ENCODE data around the gene FGL2.

DNA sequence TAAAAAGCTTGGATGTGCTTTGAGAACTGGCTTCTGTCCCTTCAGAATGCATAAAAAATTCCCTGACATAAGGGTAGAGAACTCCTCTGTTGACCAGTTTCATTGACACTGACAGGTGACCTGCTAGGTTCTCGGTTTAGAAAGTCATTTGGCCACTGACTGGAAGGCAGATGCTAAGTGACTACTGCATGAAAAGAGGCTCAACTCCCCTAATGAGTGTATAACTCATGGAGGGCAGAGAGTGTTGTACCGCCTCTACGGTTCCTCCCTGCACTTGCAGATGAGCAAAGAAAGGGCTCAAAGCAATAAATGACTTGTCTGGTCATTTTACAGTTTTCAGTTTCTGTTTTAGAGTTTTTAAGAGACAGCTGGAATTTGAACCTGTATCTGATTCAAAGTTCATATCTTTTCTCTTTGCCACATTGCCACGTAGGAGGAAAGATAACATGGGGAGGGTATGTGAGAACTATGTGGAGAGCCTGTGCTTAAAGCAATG, 2.9 kb upstream of the FGL2 start:
- TF ChIP-seq, protein P1, sequence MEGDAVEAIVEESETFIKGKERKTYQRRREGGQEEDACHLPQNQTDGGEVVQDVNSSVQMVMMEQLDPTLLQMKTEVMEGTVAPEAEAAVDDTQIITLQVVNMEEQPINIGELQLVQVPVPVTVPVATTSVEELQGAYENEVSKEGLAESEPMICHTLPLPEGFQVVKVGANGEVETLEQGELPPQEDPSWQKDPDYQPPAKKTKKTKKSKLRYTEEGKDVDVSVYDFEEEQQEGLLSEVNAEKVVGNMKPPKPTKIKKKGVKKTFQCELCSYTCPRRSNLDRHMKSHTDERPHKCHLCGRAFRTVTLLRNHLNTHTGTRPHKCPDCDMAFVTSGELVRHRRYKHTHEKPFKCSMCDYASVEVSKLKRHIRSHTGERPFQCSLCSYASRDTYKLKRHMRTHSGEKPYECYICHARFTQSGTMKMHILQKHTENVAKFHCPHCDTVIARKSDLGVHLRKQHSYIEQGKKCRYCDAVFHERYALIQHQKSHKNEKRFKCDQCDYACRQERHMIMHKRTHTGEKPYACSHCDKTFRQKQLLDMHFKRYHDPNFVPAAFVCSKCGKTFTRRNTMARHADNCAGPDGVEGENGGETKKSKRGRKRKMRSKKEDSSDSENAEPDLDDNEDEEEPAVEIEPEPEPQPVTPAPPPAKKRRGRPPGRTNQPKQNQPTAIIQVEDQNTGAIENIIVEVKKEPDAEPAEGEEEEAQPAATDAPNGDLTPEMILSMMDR (conservative IDR thresholded peaks at IDR 0.05 in 1 of 2, IDR thresholded peaks at IDR 0.05 in 1 of 2; ENCODE audit: extremely low read depth in 1 of 2, insufficient read depth in 1 of 2, low read depth in 1 of 2, low read length in 2 of 2): no peak
- no peak for TF ChIP-seq EZH2 (IDR thresholded peaks at IDR 0.05; ENCODE audit: borderline replicate concordance, low read length)
